MM.1S (cell line): ENCODE measurements around the gene HMGA1.

Experiments
- DNase-seq: peaks from one replicate; pipeline ENCODE4 v3.0.0-alpha.2; 2015
- H2AFZ ChIP-seq: fragments of 300-600 bp; sonication (generic); 2 replicates; pipeline ENCODE4 v1.6.0; 2016; ENCODE audit warnings: antibody characterized with exemption, low read length
- H3F3A ChIP-seq: fragments of 300-600 bp; sonication (generic); 2 replicates; pipeline ENCODE4 v1.6.1; 2016; ENCODE audit warnings: mild to moderate bottlenecking, antibody characterized with exemption, low read length, moderate library complexity, mixed read lengths; ENCODE audit not compliant: insufficient read depth
- H3K27ac ChIP-seq: fragments of 300-600 bp; sonication (generic); 2 replicates; pipeline ENCODE4 v1.5.1; 2016; ENCODE audit warnings: mild to moderate bottlenecking, low read length
- H3K27me3 ChIP-seq: fragments of 300-600 bp; sonication (generic); replicated peaks from 2 replicates; pipeline ENCODE4 v1.6.0; 2016; ENCODE audit warnings: low read length; ENCODE audit not compliant: insufficient read depth
- H3K36me3 ChIP-seq: fragments of 300-600 bp; sonication (generic); replicated peaks from 2 replicates; pipeline ENCODE4 v1.6.1; 2016; ENCODE audit warnings: mild to moderate bottlenecking, low read length, mixed read lengths; ENCODE audit not compliant: insufficient read depth
- H3K4me1 ChIP-seq: fragments of 300-600 bp; sonication (generic); 2 replicates; pipeline ENCODE4 v1.6.1; 2016; ENCODE audit warnings: low read length, mixed read lengths
- H3K4me2 ChIP-seq: fragments of 300-600 bp; sonication (generic); 2 replicates; pipeline ENCODE4 v1.6.0; 2016; ENCODE audit warnings: low read depth, low read length
- H3K4me3 ChIP-seq: fragments of 300-600 bp; sonication (generic); 2 replicates; pipeline ENCODE4 v1.5.1; 2016; ENCODE audit warnings: low read length, mixed read lengths
- H3K79me2 ChIP-seq: fragments of 300-600 bp; sonication (generic); 2 replicates; pipeline ENCODE4 v1.6.1; 2016; ENCODE audit warnings: mixed run types, low read length, mixed read lengths
- H3K9ac ChIP-seq: fragments of 300-600 bp; sonication (generic); 2 replicates; pipeline ENCODE4 v1.6.1; 2016; ENCODE audit warnings: low read length, mixed read lengths
- H3K9me2 ChIP-seq: fragments of 300-600 bp; sonication (generic); replicated peaks from 2 replicates; pipeline ENCODE4 v1.6.1; 2016; ENCODE audit warnings: mild to moderate bottlenecking, low read length, mixed read lengths; ENCODE audit not compliant: insufficient read depth
- H3K9me3 ChIP-seq: fragments of 300-600 bp; sonication (generic); replicated peaks from 2 replicates; pipeline ENCODE4 v1.6.1; 2016; ENCODE audit warnings: mild to moderate bottlenecking, low read length, mixed read lengths; ENCODE audit not compliant: insufficient read depth
- H4K20me1 ChIP-seq: fragments of 300-600 bp; sonication (generic); 2 replicates; pipeline ENCODE4 v1.6.1; 2016; ENCODE audit warnings: mild to moderate bottlenecking, low read length, moderate library complexity, mixed read lengths; ENCODE audit not compliant: insufficient read depth
- CTCF ChIP-seq: fragments of 300-600 bp; sonication (generic); IDR thresholded peaks from 2 replicates; pipeline ENCODE4 v1.5.1; 2016; ENCODE audit warnings: antibody characterized with exemption, low read length, mixed read lengths
- EZH2 ChIP-seq: fragments of 300-600 bp; sonication (generic); optimal IDR thresholded peaks from 2 replicates; pipeline ENCODE3; 2017; ENCODE audit warnings: low read depth, mild to moderate bottlenecking, antibody characterized with exemption, low read length, mixed read lengths
- EZH2phosphoT487 ChIP-seq: fragments of 300-600 bp; sonication (generic); IDR thresholded peaks from 2 replicates; pipeline ENCODE4 v1.6.1; 2018; ENCODE audit warnings: antibody characterized with exemption, low read length

Gene HMGA1

GRCh38 chr6:34194772-34195171 lies 41.9 kb upstream of the HMGA1 start:
- Histone ChIP-seq H3K4me2 (no peak overlapping the region), H3K36me3 (no peaks in the 10 kb centered on the region), H3F3A (no peaks in the 10 kb centered on the region), H3K4me1 (no peaks in the 10 kb centered on the region), H3K9me2 (no peaks in the 10 kb centered on the region), H3K9ac (no peak overlapping the region), H3K9me3 (no peaks in the 10 kb centered on the region), H3K27me3 (no peaks in the 10 kb centered on the region), H2AFZ (no peak overlapping the region), H3K79me2 (no peaks in the 10 kb centered on the region), H4K20me1 (no peaks in the 10 kb centered on the region), H3K27ac (no peak overlapping the region), H3K4me3 (no peak overlapping the region)
- DNase-seq = no peak
- TF ChIP-seq CTCF = no peak
- TF ChIP-seq EZH2phosphoT487 = no peak
- no peak for TF ChIP-seq EZH2

GRCh38 chr6:34195726-34196115 lies 41.0 kb upstream of the HMGA1 start:
- TF ChIP-seq EZH2phosphoT487 (no peak), EZH2 (no peak)
- H3K4me3 ChIP-seq = peak overlapping the region; percentile 77
- H3K9ac ChIP-seq = peak overlapping the region; percentile 59; the same call in 1 of the 2 replicates
- no peak for DNase-seq
- H3K4me1 ChIP-seq = no peaks in the 10 kb centered on the region
- H3K79me2 ChIP-seq = no peaks in the 10 kb centered on the region
- no peaks in the 10 kb centered on the region for H3K36me3 ChIP-seq
- H4K20me1 ChIP-seq = no peaks in the 10 kb centered on the region
- H2AFZ ChIP-seq = peak overlapping the region; percentile 97
- H3F3A ChIP-seq = no peaks in the 10 kb centered on the region
- H3K9me2 ChIP-seq = no peaks in the 10 kb centered on the region
- peak overlapping the region; percentile 100 for H3K4me2 ChIP-seq
- no peak overlapping the region for H3K27ac ChIP-seq
- H3K27me3 ChIP-seq = no peaks in the 10 kb centered on the region
- no peaks in the 10 kb centered on the region for H3K9me3 ChIP-seq

DNA sequence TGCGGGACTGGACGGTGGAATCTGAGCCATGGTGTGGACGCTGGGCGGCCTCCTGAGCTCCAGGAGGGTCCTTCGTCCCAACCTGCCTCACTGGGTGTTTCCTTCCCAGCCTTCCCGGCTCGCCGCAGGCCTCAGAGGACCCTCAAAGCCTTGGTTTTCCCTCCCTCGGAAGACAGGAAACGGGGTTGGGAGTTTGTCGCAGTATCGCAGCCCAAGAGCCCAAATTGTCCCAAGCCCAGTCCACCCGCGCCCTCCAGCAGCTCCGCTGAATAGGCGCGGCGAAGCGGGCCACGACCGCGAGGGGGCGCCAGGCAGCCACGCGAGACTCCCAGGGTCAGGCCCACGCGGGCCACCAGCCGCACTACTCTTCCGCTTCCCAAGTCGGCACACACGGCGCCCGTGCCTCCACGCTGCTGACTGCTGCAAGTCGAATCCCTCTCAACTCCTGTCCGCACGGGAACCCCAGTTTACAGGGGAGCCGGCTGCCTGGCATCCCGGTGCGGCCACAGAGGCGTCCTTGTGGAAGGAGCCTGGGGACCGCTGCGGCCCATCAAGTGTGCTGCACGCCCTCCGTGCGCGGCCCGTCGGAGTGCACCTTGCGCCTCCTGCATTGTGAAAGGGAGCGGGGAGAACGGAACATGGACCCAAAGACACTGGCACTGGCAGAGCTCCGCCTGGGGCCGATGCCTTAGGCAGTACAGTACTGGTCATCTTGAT lies 40.4 kb upstream of the HMGA1 start:
- H3K27ac ChIP-seq = no peak overlapping the region

More for the DNA sequence above, 40.4 kb upstream of the HMGA1 start:
- Histone ChIP-seq H3K27me3 (no peaks in the 10 kb centered on the region), H3K9me3 (no peaks in the 10 kb centered on the region), H3K36me3 (no peaks in the 10 kb centered on the region), H3K9ac (peak overlapping the region; percentile 59; the same call in 1 of the 2 replicates), H4K20me1 (no peaks in the 10 kb centered on the region), H3K4me3 (peak overlapping the region; percentile 77), H3K9me2 (no peaks in the 10 kb centered on the region), H3F3A (no peaks in the 10 kb centered on the region), H3K4me2 (peak overlapping the region; percentile 100), H3K79me2 (no peaks in the 10 kb centered on the region), H2AFZ (peak overlapping the region; percentile 97), H3K4me1 (no peaks in the 10 kb centered on the region)
- TF ChIP-seq EZH2phosphoT487 (no peak), CTCF (peak; percentile 93), EZH2 (no peak)
- peak; percentile 57 for DNase-seq
